ENCODE data around the gene RARB.

RARB gene

GRCh38 chr3:25532431-25533162 is 104.5 kb downstream of the RARB start:
- Histone ChIP-seq H3K27me3 (replicated peaks) (no peaks in the 10 kb centered on the region), H3K4me3 (ENCODE audit: low read depth, low read length) (no peak overlapping the region), H3K27ac (no peak overlapping the region), H3K36me3 (replicated peaks) (peaks cover 29% of the 10 kb centered on the region)
- peak; percentile 57 for DNase-seq
- in situ Hi-C loops (cut with HindIII; ENCODE audit: low pct_ligation_motif_present, low sequenced_read_pairs) = no loop called here
- TF ChIP-seq, protein P1, sequence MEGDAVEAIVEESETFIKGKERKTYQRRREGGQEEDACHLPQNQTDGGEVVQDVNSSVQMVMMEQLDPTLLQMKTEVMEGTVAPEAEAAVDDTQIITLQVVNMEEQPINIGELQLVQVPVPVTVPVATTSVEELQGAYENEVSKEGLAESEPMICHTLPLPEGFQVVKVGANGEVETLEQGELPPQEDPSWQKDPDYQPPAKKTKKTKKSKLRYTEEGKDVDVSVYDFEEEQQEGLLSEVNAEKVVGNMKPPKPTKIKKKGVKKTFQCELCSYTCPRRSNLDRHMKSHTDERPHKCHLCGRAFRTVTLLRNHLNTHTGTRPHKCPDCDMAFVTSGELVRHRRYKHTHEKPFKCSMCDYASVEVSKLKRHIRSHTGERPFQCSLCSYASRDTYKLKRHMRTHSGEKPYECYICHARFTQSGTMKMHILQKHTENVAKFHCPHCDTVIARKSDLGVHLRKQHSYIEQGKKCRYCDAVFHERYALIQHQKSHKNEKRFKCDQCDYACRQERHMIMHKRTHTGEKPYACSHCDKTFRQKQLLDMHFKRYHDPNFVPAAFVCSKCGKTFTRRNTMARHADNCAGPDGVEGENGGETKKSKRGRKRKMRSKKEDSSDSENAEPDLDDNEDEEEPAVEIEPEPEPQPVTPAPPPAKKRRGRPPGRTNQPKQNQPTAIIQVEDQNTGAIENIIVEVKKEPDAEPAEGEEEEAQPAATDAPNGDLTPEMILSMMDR (IDR thresholded peaks at IDR 0.05; ENCODE audit: low read depth, low read length, missing control alignments) = peak; percentile 79

- DNase-seq = no peak
- TF ChIP-seq, protein P1 (IDR thresholded peaks at IDR 0.05; ENCODE audit: low read depth, low read length, missing control alignments) = no peak
- Histone ChIP-seq H3K27ac (no peak overlapping the region), H3K27me3 (replicated peaks) (no peaks in the 10 kb centered on the region), H3K36me3 (replicated peaks) (peaks cover 25% of the 10 kb centered on the region), H3K4me3 (ENCODE audit: low read depth, low read length) (no peak overlapping the region)
- in situ Hi-C loops (cut with HindIII; ENCODE audit: low pct_ligation_motif_present, low sequenced_read_pairs) = no loop called here
Observed at GRCh38 chr3:25533399-25533798, 105.3 kb downstream of the RARB start.

DNA sequence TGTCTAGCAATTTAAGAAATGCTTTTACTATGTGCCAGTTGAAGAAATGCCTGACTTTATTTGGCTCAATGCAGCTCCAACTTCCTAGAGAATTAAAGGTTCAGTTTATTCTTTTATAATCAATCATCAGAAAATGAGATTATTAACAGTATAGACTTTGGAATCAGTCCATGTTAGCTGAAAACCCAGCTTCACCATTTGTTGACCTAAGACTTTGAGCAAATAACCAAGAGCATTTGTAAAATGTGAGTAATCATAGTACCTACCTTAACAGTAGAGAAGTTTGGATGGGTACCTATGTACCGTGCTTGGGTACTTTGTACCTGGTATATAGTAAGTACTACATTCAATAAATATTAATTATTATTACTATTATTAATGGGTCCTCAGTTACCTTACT is 105.9 kb downstream of the RARB start:
- Histone ChIP-seq H3K4me3 (ENCODE audit: low read depth, low read length) (no peak overlapping the region), H3K27me3 (replicated peaks) (no peaks in the 10 kb centered on the region), H3K36me3 (replicated peaks) (peaks cover 21% of the 10 kb centered on the region), H3K27ac (no peak overlapping the region)
- DNase-seq = no peak
- in situ Hi-C loops (cut with HindIII; ENCODE audit: low pct_ligation_motif_present, low sequenced_read_pairs) = no loop called here
- TF ChIP-seq, protein P1 (IDR thresholded peaks at IDR 0.05; ENCODE audit: low read depth, low read length, missing control alignments) = no peak

DNA sequence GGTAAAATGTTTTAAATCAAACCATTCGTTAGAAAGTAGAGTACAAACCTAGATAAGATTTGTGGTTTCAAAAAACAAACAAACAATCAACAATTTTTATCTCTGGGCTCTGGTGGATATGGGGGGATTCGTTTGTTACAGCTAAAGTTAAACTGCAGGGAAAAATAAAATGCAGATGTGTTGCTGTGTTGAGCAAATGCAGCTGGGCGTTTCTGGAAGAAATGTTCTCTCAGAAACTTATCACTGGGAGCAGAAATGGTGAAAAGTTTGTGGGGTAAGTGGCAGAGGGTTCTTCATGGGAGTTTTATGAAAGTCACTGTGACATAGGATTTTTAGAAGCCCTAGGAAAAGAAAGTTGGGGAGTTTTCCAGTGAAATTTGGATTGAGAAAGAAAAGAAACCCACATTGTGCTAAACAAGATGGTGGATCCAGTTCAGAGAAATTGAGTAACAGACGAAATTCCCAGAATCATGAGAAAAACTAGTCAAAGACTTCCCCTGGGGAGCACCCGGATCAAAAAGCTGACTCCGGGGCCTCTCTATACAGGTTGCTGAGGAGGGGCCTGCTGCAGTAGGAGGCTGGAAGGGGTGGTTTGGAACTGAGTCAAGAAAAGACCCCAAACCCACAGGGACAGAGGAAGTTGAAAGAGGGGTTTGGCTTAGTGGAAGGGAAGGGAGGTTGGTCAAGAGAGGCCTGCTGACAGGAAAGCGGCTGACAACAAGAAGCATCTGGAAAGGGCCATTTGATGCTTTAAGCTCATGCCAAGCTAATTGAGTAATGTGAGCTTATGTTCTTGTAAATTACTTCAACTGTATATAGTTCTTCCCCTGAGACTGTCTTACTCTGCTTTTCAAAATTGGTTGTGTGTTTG is 108.7 kb downstream of the RARB start:
- in situ Hi-C loops (cut with HindIII; ENCODE audit: low pct_ligation_motif_present, low sequenced_read_pairs) = no loop called here
- Histone ChIP-seq H3K36me3 (replicated peaks) (peaks cover 18% of the 10 kb centered on the region), H3K27ac (no peak overlapping the region), H3K4me3 (ENCODE audit: low read depth, low read length) (no peak overlapping the region), H3K27me3 (replicated peaks) (no peaks in the 10 kb centered on the region)
- no peak for DNase-seq
- TF ChIP-seq, protein P1 (IDR thresholded peaks at IDR 0.05; ENCODE audit: low read depth, low read length, missing control alignments) = no peak

DNA sequence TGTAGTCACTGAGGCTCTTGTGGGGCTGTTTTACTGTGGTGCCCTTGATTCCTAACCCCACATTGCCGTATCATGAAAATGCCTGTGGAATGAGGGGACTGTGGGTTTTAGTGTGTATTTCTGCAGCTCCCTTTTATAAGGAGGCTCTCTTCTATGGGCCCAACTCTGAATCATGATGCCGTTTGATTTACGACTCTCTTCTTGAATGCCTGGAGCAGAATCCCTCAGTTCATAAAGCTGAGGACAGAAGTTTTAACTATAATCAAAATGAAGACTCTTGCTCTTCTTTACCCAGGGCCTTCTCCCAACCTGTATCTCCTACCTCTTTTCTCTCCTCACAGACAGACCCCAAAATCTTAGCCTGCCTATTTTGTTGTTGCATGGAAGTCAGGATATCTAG is 109.5 kb downstream of the RARB start:
- no peak overlapping the region for H3K27ac ChIP-seq
- H3K36me3 ChIP-seq (replicated peaks) = peaks cover 18% of the 10 kb centered on the region
- in situ Hi-C loops (cut with HindIII; ENCODE audit: low pct_ligation_motif_present, low sequenced_read_pairs) = no loop called here
- TF ChIP-seq, protein P1 (IDR thresholded peaks at IDR 0.05; ENCODE audit: low read depth, low read length, missing control alignments) = no peak
- no peak for DNase-seq
- H3K4me3 ChIP-seq (ENCODE audit: low read depth, low read length) = no peak overlapping the region
- no peaks in the 10 kb centered on the region for H3K27me3 ChIP-seq (replicated peaks)
